ENCODE data around the gene RUNX3.

Gene RUNX3

GRCh38 chr1:24939675-24940193 lies 9.7 kb upstream of the RUNX3 start:
- Histone ChIP-seq H3K4me3 (ENCODE audit: low read length in 2 of 2) (no peak overlapping the region), H3K4me1 (ENCODE audit: control insufficient read depth in 2 of 2, insufficient read depth in 1 of 2, low read depth in 1 of 2, low read length in 2 of 2) (no peaks in the 10 kb centered on the region), H2AK5ac (ENCODE audit: low read depth, low read length) (no peak overlapping the region), H3K9ac (ENCODE audit: low read depth, low read length, poor library complexity) (no peak overlapping the region), H3K4ac (ENCODE audit: low read length) (no peak overlapping the region), H3K27ac (replicated peaks; ENCODE audit: low read length) (no peak overlapping the region), H3K14ac (ENCODE audit: low read length) (no peak overlapping the region), H2BK120ac (ENCODE audit: low read depth, low read length) (no peak overlapping the region), H3K23ac (ENCODE audit: low read depth, low read length, poor library complexity) (no peak overlapping the region), H4K91ac (ENCODE audit: low read depth, low read length, poor library complexity) (no peak overlapping the region), H3K36me3 (replicated peaks in 1 of 2; ENCODE audit: control insufficient read depth in 2 of 2, insufficient read depth in 2 of 2, low read length in 2 of 2) (no peaks in the 10 kb centered on the region), H2BK5ac (ENCODE audit: low read length) (no peak overlapping the region), H3K9me3 (replicated peaks in 1 of 2; ENCODE audit: control insufficient read depth in 2 of 2, insufficient read depth in 1 of 2, low read depth in 1 of 2, low read length in 2 of 2) (no peaks in the 10 kb centered on the region), H3K79me1 (ENCODE audit: low read depth, low read length) (no peaks in the 10 kb centered on the region), H3K27me3 (ENCODE audit: control insufficient read depth in 3 of 3, insufficient read depth in 3 of 3, low read depth in 1 of 3, low read length in 3 of 3) (peaks cover 3 to 68% (median 15%) of the 10 kb centered on the region in 3 experiments), H4K8ac (ENCODE audit: low read depth, low read length) (no peak overlapping the region), H3K4me2 (ENCODE audit: insufficient read depth, low read length, poor library complexity, severe bottlenecking) (no peak overlapping the region), H2BK15ac (ENCODE audit: low read length) (no peak overlapping the region), H3K18ac (ENCODE audit: low read length) (no peak overlapping the region), H2AFZ (ENCODE audit: low read length) (no peak overlapping the region), H2BK12ac (ENCODE audit: low read length) (no peak overlapping the region)
- WGBS, 2 donors (ENCODE audit: extremely low coverage in 2 of 2, insufficient read length in 2 of 2, insufficient replicate concordance in 1 of 2) = no CpG with 5 or more reads among the region's 4 CpGs
- no peak for DNase-seq (ENCODE audit: low spot score)

GRCh38 chr1:24939040-24939674 lies 9.1 kb upstream of the RUNX3 start:
- DNase-seq (ENCODE audit: low spot score) = no peak
- H3K23ac ChIP-seq (ENCODE audit: low read depth, low read length, poor library complexity) = no peak overlapping the region
- H4K8ac ChIP-seq (ENCODE audit: low read depth, low read length) = no peak overlapping the region
- H3K9me3 ChIP-seq (replicated peaks in 1 of 2; ENCODE audit: control insufficient read depth in 2 of 2, insufficient read depth in 1 of 2, low read depth in 1 of 2, low read length in 2 of 2) = peaks cover 0 to 3% of the 10 kb centered on the region in 2 donors
- H3K27me3 ChIP-seq (ENCODE audit: control insufficient read depth in 3 of 3, insufficient read depth in 3 of 3, low read depth in 1 of 3, low read length in 3 of 3) = peaks cover 7 to 71% (median 21%) of the 10 kb centered on the region in 3 experiments
- H3K4me3 ChIP-seq (ENCODE audit: low read length in 2 of 2) = no peak overlapping the region
- H3K36me3 ChIP-seq (replicated peaks in 1 of 2; ENCODE audit: control insufficient read depth in 2 of 2, insufficient read depth in 2 of 2, low read length in 2 of 2) = no peaks in the 10 kb centered on the region
- no peak overlapping the region for H3K4ac ChIP-seq (ENCODE audit: low read length)
- no peak overlapping the region for H2BK15ac ChIP-seq (ENCODE audit: low read length)
- H2BK12ac ChIP-seq (ENCODE audit: low read length) = no peak overlapping the region
- no peak overlapping the region for H2BK120ac ChIP-seq (ENCODE audit: low read depth, low read length)
- no peak overlapping the region for H2AK5ac ChIP-seq (ENCODE audit: low read depth, low read length)
- no peak overlapping the region for H3K4me2 ChIP-seq (ENCODE audit: insufficient read depth, low read length, poor library complexity, severe bottlenecking)
- no peak overlapping the region for H3K9ac ChIP-seq (ENCODE audit: low read depth, low read length, poor library complexity)
- no peak overlapping the region for H3K27ac ChIP-seq (replicated peaks; ENCODE audit: low read length)
- no peak overlapping the region for H2AFZ ChIP-seq (ENCODE audit: low read length)
- H3K79me1 ChIP-seq (ENCODE audit: low read depth, low read length) = no peaks in the 10 kb centered on the region
- no peak overlapping the region for H3K14ac ChIP-seq (ENCODE audit: low read length)
- H2BK5ac ChIP-seq (ENCODE audit: low read length) = no peak overlapping the region
- H3K18ac ChIP-seq (ENCODE audit: low read length) = no peak overlapping the region
- no CpG with 5 or more reads among the region's 6 CpGs for WGBS, 2 donors (ENCODE audit: extremely low coverage in 2 of 2, insufficient read length in 2 of 2, insufficient replicate concordance in 1 of 2)
- H4K91ac ChIP-seq (ENCODE audit: low read depth, low read length, poor library complexity) = no peak overlapping the region
- peaks cover 0 to 4% of the 10 kb centered on the region in 2 donors for H3K4me1 ChIP-seq (ENCODE audit: control insufficient read depth in 2 of 2, insufficient read depth in 1 of 2, low read depth in 1 of 2, low read length in 2 of 2)

GRCh38 chr1:24938276-24938675 lies 8.2 kb upstream of the RUNX3 start:
- no peak overlapping the region for H3K4me2 ChIP-seq (ENCODE audit: insufficient read depth, low read length, poor library complexity, severe bottlenecking)
- peaks cover 0 to 5% of the 10 kb centered on the region in 2 donors for H3K4me1 ChIP-seq (ENCODE audit: control insufficient read depth in 2 of 2, insufficient read depth in 1 of 2, low read depth in 1 of 2, low read length in 2 of 2)
- no peak overlapping the region for H3K27ac ChIP-seq (replicated peaks; ENCODE audit: low read length)
- H2BK5ac ChIP-seq (ENCODE audit: low read length) = no peak overlapping the region
- H3K9ac ChIP-seq (ENCODE audit: low read depth, low read length, poor library complexity) = no peak overlapping the region
- peaks cover 0 to 3% of the 10 kb centered on the region in 2 donors for H3K9me3 ChIP-seq (replicated peaks in 1 of 2; ENCODE audit: control insufficient read depth in 2 of 2, insufficient read depth in 1 of 2, low read depth in 1 of 2, low read length in 2 of 2)
- H2AFZ ChIP-seq (ENCODE audit: low read length) = no peak overlapping the region
- peaks cover 12 to 79% (median 29%) of the 10 kb centered on the region in 3 experiments for H3K27me3 ChIP-seq (ENCODE audit: control insufficient read depth in 3 of 3, insufficient read depth in 3 of 3, low read depth in 1 of 3, low read length in 3 of 3)
- no peak overlapping the region for H2BK15ac ChIP-seq (ENCODE audit: low read length)
- H3K36me3 ChIP-seq (replicated peaks in 1 of 2; ENCODE audit: control insufficient read depth in 2 of 2, insufficient read depth in 2 of 2, low read length in 2 of 2) = no peaks in the 10 kb centered on the region
- no peaks in the 10 kb centered on the region for H3K79me1 ChIP-seq (ENCODE audit: low read depth, low read length)
- H4K91ac ChIP-seq (ENCODE audit: low read depth, low read length, poor library complexity) = no peak overlapping the region
- DNase-seq (ENCODE audit: low spot score) = no peak
- no peak overlapping the region for H3K23ac ChIP-seq (ENCODE audit: low read depth, low read length, poor library complexity)
- H3K18ac ChIP-seq (ENCODE audit: low read length) = no peak overlapping the region
- no CpG with 5 or more reads among the region's 7 CpGs for WGBS, 2 donors (ENCODE audit: extremely low coverage in 2 of 2, insufficient read length in 2 of 2, insufficient replicate concordance in 1 of 2)
- no peak overlapping the region for H2BK120ac ChIP-seq (ENCODE audit: low read depth, low read length)
- no peak overlapping the region for H3K4ac ChIP-seq (ENCODE audit: low read length)
- no peak overlapping the region for H4K8ac ChIP-seq (ENCODE audit: low read depth, low read length)
- H2BK12ac ChIP-seq (ENCODE audit: low read length) = no peak overlapping the region
- H2AK5ac ChIP-seq (ENCODE audit: low read depth, low read length) = no peak overlapping the region
- no peak overlapping the region for H3K14ac ChIP-seq (ENCODE audit: low read length)
- H3K4me3 ChIP-seq (ENCODE audit: low read length in 2 of 2) = no peak overlapping the region

GRCh38 chr1:24936684-24937083 lies 6.6 kb upstream of the RUNX3 start:
- Histone ChIP-seq H3K79me1 (ENCODE audit: low read depth, low read length) (no peaks in the 10 kb centered on the region), H3K18ac (ENCODE audit: low read length) (no peak overlapping the region), H3K9ac (ENCODE audit: low read depth, low read length, poor library complexity) (no peak overlapping the region), H3K36me3 (replicated peaks in 1 of 2; ENCODE audit: control insufficient read depth in 2 of 2, insufficient read depth in 2 of 2, low read length in 2 of 2) (no peaks in the 10 kb centered on the region), H2AFZ (ENCODE audit: low read length) (no peak overlapping the region), H3K4ac (ENCODE audit: low read length) (no peak overlapping the region), H3K4me2 (ENCODE audit: insufficient read depth, low read length, poor library complexity, severe bottlenecking) (no peak overlapping the region), H4K8ac (ENCODE audit: low read depth, low read length) (no peak overlapping the region), H3K27ac (replicated peaks; ENCODE audit: low read length) (no peak overlapping the region), H2BK120ac (ENCODE audit: low read depth, low read length) (no peak overlapping the region), H3K23ac (ENCODE audit: low read depth, low read length, poor library complexity) (no peak overlapping the region), H2AK5ac (ENCODE audit: low read depth, low read length) (no peak overlapping the region), H3K14ac (ENCODE audit: low read length) (no peak overlapping the region), H2BK5ac (ENCODE audit: low read length) (no peak overlapping the region), H3K4me1 (ENCODE audit: control insufficient read depth in 2 of 2, insufficient read depth in 1 of 2, low read depth in 1 of 2, low read length in 2 of 2) (peaks cover 0 to 7% of the 10 kb centered on the region in 2 donors), H2BK12ac (ENCODE audit: low read length) (no peak overlapping the region), H3K27me3 (ENCODE audit: control insufficient read depth in 3 of 3, insufficient read depth in 3 of 3, low read depth in 1 of 3, low read length in 3 of 3) (peaks cover 24 to 88% (median 44%) of the 10 kb centered on the region in 3 experiments), H3K9me3 (replicated peaks in 1 of 2; ENCODE audit: control insufficient read depth in 2 of 2, insufficient read depth in 1 of 2, low read depth in 1 of 2, low read length in 2 of 2) (peaks cover 0 to 5% of the 10 kb centered on the region in 2 donors), H4K91ac (ENCODE audit: low read depth, low read length, poor library complexity) (no peak overlapping the region), H2BK15ac (ENCODE audit: low read length) (no peak overlapping the region), H3K4me3 (ENCODE audit: low read length in 2 of 2) (no peak overlapping the region)
- DNase-seq (ENCODE audit: low spot score) = no peak
- no CpG with 5 or more reads among the region's 11 CpGs for WGBS, 2 donors (ENCODE audit: extremely low coverage in 2 of 2, insufficient read length in 2 of 2, insufficient replicate concordance in 1 of 2)
